ENCODE measurements around the gene LGMN. TPM values are rescaled to one million over a fixed set of nuclear protein-coding genes. Genes with fewer than 3 reads are reported as not detected.

LGMN gene
- polyA plus RNA-seq, 1 donor (not counting 4 experiments of a cell fraction or from before 2014, with no cell fraction given): 61.0 TPM

DNA sequence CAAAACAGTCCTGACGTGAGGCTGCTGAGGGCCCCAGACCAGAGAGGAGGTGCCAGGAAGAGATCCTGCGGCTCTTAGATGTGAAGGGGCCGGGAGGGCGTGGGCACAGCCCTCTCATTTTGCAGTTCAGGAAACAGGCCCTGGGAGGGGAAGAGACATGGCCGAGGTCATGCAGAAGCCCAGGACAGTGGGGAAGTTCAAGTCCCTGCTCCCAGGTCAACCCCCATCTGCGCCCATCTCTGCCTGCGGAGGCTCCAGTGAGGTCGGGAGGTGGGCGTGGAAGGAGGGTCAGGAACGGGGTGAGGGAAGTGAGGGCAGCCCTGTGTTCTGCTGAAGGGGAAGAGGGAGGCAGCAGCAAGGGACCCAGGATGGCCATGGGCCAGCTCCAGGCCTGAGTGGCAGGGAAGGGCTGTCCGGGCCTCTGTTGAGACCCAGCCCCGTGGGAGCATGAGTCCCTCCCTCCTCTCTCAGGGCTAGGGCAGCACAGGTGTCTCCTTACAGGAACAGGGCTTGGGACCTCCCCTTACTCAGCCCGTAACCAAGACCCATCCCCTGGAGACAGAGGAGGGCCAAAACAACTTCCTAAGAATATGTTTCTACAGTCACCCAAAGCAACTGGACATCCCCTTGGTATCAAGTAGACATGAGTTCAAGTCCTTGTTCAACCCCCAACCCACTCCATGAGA is 90.8 kb downstream of the LGMN start:
- FAIRE-seq: no peak
- dilution Hi-C loops (cut with MboI; ENCODE audit: extremely low pct_ligation_motif_present, low sequenced_read_pairs): no loop called here

DNA sequence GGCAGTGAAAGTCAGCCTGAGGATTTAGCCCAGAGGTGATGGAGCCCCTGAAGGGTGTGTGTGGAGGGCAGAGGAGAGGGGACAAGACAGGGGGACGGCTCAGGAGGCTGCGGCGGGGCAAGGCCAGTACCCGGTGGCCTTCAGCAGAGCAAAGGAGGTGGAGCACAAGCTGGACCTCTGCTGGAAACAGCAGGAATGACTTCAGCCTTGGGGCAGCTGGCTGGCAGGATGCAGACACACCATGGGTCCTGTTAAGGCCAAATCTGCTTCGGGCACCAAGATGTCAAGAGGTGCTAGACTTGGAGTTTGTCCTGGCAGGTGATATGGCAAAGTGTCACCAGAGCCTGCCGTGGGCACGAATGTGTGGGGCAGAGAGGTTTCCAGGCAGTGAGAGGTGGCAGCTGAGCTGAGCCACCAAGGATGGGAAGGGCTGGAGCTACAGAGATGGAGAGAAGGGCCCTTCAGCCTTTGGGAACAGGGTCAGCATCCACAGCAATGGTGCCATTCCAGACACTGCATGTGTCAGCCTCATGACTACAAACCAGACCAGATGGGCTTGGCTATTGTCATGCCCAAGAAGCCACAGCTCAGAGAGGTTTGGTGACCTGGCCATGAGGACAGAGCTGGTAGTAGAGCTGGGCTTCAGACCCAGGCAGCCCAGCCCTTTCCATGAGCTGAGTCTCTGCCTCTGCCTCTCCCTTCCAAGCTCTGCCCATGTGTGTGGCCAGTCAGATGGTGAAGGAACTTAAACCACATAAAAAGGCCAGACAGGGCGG is 91.9 kb downstream of the LGMN start:
- H2AFZ ChIP-seq (ENCODE audit: control insufficient read depth, low read length): no peak overlapping the region
- no peak overlapping the region for H3K4me3 ChIP-seq (ENCODE audit: control insufficient read depth in 2 of 3, extremely low read depth in 1 of 3, insufficient read depth in 2 of 3, low read depth in 1 of 3, low read length in 3 of 3)
- dilution Hi-C loops (cut with MboI; ENCODE audit: extremely low pct_ligation_motif_present, low sequenced_read_pairs): no loop called here

More for the DNA sequence above, 90.8 kb downstream of the LGMN start:
- Histone ChIP-seq H4K20me1 (ENCODE audit: control insufficient read depth, extremely low read depth, insufficient read depth, low read length) (no peaks in the 10 kb centered on the region), H3K9ac (ENCODE audit: control insufficient read depth, extremely low read depth, insufficient read depth, low read length) (no peak overlapping the region), H3K4me3 (ENCODE audit: control insufficient read depth in 2 of 3, extremely low read depth in 1 of 3, insufficient read depth in 2 of 3, low read depth in 1 of 3, low read length in 3 of 3) (no peak overlapping the region), H3K4me1 (ENCODE audit: control insufficient read depth, extremely low read depth, insufficient read depth, low read length) (peaks cover 13% of the 10 kb centered on the region), H3K36me3 (ENCODE audit: control insufficient read depth in 2 of 2, extremely low read depth in 1 of 2, insufficient read depth in 2 of 2, low read length in 2 of 2) (peaks cover 2 to 3% of the 10 kb centered on the region in 2 experiments), H3K79me2 (ENCODE audit: control insufficient read depth, insufficient read depth, low read length) (no peaks in the 10 kb centered on the region), H3K27me3 (ENCODE audit: control insufficient read depth, extremely low read depth, insufficient read depth, low read length) (no peaks in the 10 kb centered on the region), H3K9me3 (ENCODE audit: control insufficient read depth, low read depth, low read length) (no peaks in the 10 kb centered on the region), H3K9me1 (ENCODE audit: control insufficient read depth, extremely low read depth, insufficient read depth, low read length) (no peaks in the 10 kb centered on the region), H3K27ac (ENCODE audit: control insufficient read depth, insufficient read depth, low read length) (no peak overlapping the region), H3K4me2 (ENCODE audit: control insufficient read depth, extremely low read depth, insufficient read depth, low read depth, low read length) (no peak overlapping the region), H2AFZ (ENCODE audit: control insufficient read depth, low read length) (no peak overlapping the region)
- TF ChIP-seq EZH2 (IDR thresholded peaks at IDR 0.05; ENCODE audit: low read length) (no peak), CTCF (optimal IDR thresholded peaks at IDR 0.05 in 1 of 3, IDR thresholded peaks at IDR 0.05 in 1 of 3, conservative IDR thresholded peaks at IDR 0.05 in 1 of 3; ENCODE audit: extremely low read depth in 1 of 3, insufficient read depth in 2 of 3, low read length in 3 of 3) (no peak)
- DNase-seq (ENCODE audit: low read depth, low spot score): no peak

More for the DNA sequence above, 91.9 kb downstream of the LGMN start:
- Histone ChIP-seq H3K9ac (ENCODE audit: control insufficient read depth, extremely low read depth, insufficient read depth, low read length) (no peak overlapping the region), H3K79me2 (ENCODE audit: control insufficient read depth, insufficient read depth, low read length) (no peaks in the 10 kb centered on the region), H3K27me3 (ENCODE audit: control insufficient read depth, extremely low read depth, insufficient read depth, low read length) (no peaks in the 10 kb centered on the region), H3K9me1 (ENCODE audit: control insufficient read depth, extremely low read depth, insufficient read depth, low read length) (no peaks in the 10 kb centered on the region), H3K4me1 (ENCODE audit: control insufficient read depth, extremely low read depth, insufficient read depth, low read length) (peaks cover 13% of the 10 kb centered on the region), H3K36me3 (ENCODE audit: control insufficient read depth in 2 of 2, extremely low read depth in 1 of 2, insufficient read depth in 2 of 2, low read length in 2 of 2) (peaks cover 2 to 3% of the 10 kb centered on the region in 2 experiments), H3K9me3 (ENCODE audit: control insufficient read depth, low read depth, low read length) (no peaks in the 10 kb centered on the region), H3K27ac (ENCODE audit: control insufficient read depth, insufficient read depth, low read length) (no peak overlapping the region), H3K4me2 (ENCODE audit: control insufficient read depth, extremely low read depth, insufficient read depth, low read depth, low read length) (no peak overlapping the region), H4K20me1 (ENCODE audit: control insufficient read depth, extremely low read depth, insufficient read depth, low read length) (no peaks in the 10 kb centered on the region)
- DNase-seq (ENCODE audit: low read depth, low spot score) (no peak), FAIRE-seq (no peak)
- no peak for TF ChIP-seq EZH2 (IDR thresholded peaks at IDR 0.05; ENCODE audit: low read length)
- no peak for TF ChIP-seq CTCF (optimal IDR thresholded peaks at IDR 0.05 in 1 of 3, IDR thresholded peaks at IDR 0.05 in 1 of 3, conservative IDR thresholded peaks at IDR 0.05 in 1 of 3; ENCODE audit: extremely low read depth in 1 of 3, insufficient read depth in 2 of 3, low read length in 3 of 3)

Data from keratinocyte (primary cell).